ENCODE data around the gene MAB21L4. TPM values are rescaled to one million over a fixed set of nuclear protein-coding genes. Genes with fewer than 3 reads are reported as not detected.

The MAB21L4 gene
- total RNA-seq, 1 donor from 2014 or later, result 0.10 TPM

DNA sequence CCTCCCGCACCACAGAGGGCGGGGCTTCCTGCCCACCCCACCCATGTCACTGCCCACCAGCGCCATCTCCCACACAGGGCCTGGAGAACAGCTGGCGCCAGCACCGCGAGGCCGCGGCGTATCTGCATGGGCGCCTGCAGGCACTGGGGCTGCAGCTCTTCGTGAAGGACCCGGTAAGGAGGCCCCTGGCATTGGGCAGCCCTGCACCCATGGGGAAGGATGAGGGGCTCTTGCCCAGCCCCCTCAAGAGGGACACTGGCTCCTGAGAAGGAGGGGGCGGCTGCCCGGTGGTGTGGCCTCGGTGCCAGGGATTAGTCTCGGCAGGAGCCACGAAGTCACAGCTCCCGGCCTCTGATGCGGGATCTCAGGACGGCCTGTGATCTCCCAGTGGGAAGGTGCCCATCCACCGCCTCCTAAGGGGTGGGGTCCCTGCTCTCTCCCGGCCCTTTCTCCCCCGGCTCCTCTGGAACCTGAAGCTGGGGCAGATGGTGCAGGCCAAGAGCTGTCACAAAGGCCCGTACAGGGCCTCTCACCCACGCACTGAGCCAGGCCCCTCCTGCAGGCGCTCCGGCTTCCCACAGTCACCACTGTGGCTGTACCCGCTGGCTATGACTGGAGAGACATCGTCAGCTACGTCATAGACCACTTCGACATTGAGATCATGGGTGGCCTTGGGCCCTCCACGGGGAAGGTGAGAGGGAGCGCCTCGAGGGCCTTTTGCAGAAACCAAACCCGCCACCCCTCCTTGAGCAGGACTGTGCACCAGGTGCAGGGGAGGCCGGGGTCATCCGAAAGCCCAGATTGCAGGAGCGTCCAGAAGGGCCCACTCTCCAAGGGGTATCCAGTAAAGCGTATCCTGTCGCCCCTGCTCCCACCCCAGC, 18.3 kb downstream of the MAB21L4 start:
- no peak for DNase-seq (ENCODE audit: low read depth)

DNA sequence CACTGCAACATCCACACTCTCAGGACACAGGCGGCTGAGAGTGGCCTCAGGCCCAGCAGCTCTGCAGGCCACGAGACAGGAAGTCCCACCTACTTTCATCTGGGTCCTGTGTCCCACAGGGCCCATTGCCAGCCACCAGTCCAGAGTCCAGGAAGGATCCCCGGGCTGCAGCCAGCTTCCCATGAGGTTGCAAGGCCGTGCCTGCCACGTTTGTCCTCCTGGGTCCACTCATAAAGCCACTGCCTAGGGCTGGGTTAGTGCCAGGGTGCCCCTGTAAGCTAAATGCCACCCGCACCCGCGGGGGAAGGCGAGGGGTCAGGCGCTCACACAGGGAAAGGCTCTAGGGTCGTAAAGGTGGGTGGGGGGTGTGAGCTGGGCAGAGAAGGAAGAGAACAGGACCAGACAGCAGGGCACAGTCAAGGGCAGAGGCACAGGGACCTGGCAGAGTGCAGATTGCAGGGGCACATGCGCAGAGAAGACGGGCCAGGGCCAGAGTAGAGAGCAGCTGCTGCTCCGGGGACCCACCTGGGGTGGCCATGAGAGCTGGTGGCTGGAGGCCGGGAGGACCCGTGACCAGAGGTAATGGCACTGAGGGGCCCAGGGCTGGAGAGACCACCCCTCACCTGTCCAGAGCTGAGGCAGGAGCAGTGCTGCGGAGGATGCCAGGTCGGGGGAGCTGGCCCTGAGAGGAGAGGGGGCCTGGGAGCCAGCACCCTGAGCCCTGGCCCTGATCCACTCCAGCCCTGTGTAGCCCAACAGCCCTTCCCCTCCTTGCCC, 19.3 kb downstream of the MAB21L4 start:
- no peak for DNase-seq (ENCODE audit: low read depth)

DNA sequence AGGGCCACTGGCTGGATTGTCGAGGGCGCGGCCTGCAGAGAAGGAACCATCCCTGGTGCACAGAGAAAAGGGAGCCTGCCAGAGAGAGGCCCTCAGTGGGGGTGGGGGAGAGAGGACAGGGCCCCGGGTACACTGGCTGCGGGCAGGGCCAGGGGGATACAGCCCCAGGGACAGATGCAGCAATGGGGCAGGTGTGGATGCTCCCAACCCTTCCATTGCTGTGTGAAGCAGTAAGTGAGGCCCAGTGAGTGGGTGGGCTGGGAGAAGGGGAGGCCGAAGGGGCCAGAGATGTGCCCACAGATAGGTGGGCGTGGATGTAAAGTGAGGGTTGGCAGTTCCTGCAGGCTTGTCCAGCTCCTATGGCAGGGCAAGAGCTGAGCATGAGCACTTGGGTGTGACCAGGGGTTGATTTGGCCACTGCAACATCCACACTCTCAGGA, 19.9 kb downstream of the MAB21L4 start:
- DNase-seq (ENCODE audit: low read depth), result no peak

DNA sequence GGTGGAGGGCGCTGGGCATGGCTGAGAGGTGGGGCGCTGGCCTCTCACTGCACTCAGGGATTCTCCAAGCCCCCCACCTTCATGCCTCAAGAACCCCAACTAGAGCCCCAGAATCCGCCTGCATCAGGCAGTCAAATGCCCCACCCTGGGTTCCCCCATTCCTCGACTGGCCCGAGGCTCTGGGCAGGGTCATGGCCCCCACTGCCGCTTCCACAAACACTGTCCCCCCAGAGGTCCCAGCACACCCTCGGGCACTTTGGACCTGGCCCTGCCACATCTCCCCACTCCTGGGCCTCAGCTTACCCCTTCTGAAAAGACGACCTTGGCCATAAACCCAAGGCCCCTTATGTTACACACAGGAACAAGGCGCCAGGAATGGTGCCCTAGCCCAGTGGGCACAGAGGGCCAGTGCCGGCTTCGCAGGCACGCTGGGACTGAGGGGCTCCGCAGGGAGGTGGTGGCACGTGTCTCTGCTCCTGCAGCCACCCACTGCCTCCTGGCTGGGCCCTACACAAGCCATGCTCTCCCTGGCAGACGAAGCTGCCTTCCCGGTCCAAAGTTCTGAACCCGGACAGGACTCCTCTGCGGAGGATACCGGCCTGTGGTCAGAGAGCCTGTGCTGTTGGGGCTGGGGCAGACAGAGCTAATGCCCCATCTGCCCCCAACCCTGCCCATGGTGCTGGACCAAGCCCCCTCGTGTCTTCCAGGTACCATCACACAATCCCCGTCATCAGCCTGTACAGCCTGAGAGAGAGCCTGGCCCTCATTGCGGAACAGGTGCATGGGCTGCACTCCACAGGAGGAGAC, 20.5 kb downstream of the MAB21L4 start:
- no peak for DNase-seq (ENCODE audit: low read depth)

DNA sequence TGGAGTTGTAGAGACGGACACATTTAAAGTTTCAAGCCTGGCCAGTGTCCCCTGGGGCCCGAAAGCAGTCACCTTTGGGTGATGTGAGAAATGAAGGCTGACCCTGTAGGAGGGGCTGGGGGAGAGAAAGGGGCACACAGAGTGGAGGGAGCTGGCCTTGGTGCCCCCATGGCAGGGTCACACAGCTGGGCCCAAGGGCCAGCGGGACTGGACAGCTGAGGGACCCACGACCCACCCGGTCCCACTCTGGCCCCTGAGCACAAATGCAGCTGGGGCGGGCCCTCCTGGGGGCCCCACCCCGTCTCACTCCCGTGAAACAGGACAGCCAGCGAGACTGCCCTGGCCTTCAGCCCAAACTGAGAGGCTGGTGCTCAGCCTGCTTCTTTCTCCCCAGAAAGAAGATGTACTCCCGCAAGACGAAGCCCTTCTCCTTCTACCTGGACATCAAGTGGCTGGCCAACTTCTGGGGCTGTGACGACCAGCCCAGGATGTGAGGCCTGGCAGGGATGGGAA, 21.2 kb downstream of the MAB21L4 start:
- DNase-seq (ENCODE audit: low read depth), result no peak

DNA sequence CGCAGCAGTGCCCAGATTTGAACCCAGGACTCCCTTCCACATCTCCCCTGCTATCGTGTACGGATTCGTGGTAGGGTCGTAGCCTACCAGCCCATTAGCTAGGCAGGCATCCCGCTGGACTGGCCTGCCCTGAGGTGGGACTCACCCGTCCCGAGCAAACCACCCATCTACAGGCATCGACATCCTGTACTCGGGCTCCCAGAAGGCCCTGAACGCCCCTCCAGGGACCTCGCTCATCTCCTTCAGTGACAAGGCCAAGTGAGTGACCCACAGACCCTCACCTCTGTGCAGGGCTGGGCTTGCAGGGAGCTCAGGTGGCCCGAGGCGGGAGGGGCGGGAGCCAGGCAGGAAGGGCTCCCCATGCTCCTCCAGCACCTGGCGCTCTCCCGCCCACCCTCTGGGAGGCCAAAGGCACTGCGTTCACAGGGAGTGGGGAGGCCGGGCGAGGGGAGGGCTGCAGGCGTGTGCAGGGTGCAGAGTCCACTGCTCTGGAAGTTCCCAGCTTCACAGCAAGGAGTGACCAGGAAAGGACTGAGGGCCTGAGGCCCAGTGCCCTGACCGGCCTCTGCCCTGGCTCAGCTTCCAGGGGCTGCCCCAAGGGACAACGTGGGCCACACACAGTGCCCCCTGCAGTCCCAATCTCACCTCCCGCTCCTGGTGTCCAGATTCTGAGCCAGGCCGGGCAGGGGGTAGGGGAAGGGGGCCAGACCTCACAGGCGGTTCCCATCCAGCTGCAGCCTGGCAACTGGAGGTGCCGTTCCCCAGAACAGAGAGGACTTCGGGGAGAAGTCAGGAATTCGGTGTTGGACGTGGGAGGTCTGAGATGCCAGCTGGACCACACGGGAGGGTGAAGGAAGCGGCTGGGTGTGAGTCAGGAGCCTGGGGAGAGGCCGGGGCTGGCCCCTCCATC, 21.9 kb downstream of the MAB21L4 start:
- no peak for DNase-seq (ENCODE audit: low read depth)

DNA sequence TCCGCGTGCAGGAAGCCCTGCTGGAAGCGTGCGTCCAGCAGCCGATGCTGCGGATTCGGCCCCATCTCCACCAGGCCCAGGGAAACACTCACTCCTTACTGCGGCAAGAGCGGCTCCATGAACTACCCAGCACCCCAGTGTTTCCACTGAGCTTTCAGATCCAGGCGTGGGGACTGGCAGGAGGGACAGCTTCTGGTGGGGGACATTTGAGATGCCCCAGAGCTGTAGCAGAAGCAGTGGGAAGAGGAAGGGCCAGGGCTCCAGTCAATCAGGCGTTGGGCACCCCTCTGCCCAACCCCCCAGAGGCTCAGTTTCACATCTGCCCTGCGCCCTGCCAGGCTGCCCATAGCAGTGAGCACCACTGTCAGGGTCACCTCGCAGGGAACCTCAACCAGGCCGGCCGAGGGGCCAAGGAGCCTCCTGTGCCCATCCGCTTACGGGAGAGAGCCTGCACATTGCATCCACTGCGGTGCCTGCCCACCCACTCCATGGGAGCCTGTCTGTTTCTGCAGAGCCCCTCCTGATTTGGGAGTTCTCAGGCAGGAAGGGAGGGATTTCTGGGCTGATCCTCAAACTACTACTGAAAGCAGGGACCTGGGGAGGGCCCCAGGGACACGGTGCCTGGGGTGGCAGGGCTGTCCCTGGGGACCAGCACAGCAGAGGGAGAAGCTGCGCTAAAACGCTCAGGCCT, 22.7 kb downstream of the MAB21L4 start:
- no peak for DNase-seq (ENCODE audit: low read depth)

DNA sequence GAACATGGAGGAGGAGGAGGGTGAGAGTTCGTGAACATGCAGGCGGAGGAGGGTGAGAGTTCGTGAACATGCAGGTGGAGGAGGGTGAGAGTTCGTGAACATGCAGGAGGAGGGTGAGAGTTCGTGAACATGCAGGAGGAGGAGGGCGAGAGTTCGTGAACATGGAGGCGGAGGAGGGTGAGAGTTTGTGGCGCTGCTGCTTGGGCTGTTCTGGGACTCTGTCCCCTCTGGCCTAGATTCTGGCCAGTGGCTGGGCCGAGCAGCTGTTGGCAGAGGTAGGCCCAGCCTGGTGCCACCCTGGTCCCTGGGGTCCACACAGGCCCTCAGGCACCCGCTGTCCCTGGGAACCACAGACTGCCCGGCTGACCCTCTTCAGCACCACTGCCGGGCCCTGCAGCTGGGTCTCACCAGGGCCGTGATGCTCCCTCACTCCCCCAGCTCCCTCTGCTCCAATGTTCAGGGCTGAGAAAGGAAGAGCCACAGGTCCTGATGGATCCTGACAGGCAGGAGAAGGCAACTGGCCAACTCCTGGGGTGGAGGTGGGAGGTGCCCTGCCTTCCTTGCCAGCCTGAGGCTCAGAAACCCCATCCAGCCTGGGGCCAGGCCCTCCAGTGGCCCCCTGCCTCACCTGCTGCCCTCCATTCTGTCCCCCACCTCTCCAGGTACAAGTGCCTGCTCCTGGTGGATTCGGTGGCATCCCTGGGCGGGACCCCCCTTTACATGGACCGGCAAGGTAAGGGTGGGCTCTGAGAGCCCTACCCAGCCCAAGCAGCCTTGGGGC, 23.4 kb downstream of the MAB21L4 start:
- no peak for DNase-seq (ENCODE audit: low read depth)

DNA sequence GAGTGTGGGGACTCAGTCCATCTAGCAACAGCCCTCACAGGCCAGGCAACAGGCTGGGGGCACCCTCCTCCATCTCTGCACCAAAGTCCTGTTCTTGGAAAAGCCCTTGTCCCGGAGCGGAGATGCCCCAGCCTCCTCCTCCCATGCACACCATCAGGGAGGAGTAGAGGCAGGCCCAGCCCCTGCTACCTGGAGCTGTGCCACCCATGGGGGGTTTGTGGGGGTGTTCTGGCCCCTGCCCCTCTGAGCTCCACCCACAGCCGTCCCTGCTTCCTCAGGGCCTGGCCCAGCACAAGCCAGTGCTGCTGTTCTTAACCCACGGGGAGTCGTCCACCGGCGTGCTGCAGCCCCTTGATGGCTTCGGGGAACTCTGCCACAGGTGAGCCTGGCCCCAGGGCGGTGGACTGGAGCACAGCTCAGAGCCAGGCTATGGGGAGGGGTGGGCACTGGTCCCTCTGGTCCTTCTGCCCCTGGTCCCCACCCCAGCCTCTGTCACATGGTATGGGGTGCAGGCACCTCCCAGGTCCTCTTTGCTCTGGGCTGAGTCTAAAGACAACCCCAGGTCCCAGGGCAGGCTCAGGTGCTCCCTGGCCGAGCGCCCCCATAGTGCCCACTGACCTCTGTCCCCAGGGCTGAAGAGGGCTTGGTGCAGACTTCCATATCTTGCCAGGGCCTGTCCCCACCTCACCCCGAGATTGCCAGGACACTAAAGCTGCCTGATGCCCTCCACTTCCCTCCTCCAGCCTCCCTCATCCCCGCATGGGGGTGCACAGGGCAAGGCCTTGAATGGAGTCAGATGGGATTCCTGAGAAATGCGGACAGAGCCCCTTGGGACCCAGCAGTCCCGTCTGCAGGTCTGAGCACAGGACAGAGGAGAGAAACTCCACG, 24.6 kb downstream of the MAB21L4 start:
- DNase-seq (ENCODE audit: low read depth), result no peak

DNA sequence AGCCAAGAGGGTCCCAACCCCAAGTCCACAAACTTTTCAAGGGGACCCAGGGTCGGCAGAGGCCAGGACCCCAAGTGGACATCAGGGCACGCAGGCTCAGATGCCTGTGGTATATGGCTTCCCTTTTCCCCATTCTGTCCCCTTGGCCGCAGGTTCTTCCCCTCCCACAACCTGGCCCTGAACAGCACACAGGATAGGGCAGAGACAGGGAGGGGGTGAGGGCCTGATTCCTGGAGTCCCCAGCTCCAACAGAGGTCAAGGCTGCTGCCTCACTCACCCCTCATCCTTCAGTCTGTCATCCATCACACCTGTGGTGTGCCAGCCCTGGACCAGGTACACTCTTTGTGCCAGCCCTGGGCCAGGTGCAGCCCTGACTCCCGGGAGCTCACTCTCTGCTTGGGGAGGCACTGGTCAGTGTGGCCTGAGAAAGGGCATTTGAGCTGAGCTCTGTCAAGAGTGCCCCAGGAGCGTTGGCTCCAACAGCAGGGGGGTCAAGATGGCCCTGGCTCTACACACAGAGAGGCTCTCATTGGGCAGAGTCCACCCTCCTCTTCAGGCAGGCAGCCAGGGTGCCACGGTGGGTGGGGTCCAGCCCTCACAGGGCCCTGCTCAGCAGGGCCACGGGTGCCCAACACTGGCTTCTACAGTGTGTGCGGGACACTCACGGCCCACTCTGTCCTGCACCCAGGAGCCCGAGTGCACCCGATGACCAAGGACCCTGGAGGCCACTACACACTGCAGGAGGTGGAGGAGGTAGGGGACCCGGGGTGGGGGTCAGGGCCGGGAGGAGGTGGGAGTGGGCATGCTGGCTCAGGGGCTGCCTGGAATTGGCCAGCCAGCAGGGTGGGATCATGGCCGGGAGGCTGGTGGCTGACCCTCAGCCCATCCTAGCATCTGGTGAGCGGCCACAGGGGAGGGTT, 25.7 kb downstream of the MAB21L4 start:
- no peak for DNase-seq (ENCODE audit: low read depth)

DNA sequence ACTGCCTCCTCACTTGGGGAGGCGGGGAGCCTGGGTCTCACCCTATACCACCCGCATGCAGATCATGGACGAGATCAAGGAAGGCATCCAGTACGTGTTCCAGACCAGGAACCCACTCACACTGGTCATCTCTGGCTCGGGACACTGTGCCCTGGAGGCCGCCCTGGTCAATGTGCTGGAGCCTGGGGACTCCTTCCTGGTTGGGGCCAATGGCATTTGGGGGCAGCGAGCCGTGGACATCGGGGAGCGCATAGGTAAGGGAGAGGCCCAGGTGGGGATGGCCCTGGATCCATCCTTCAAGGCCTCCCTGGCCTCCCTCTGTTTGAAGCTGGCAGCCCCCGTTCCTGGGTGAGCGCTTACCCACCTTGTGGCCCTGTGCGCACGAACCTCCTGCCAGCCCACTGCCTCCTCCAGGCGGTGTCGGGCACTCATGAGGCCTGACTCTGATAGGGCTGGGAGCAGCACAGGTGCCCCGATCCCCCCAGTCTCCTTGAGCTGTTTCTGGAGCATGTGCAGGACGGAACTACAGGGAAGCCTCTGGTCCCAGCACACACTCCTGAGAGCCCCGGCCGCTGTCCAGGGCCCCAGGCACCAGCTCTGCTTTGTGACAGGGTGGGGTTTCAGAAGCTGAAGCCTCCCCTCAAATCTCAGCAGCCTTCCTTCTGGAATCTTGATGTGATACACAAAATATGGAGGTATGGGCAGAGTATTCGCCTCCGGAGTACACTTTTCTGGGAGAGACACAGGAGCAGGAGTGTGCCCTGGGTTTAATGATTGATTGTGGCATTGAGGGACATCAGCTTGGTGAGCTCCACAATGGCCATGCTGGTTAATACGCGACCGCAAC, 26.6 kb downstream of the MAB21L4 start:
- DNase-seq (ENCODE audit: low read depth), result no peak

DNA sequence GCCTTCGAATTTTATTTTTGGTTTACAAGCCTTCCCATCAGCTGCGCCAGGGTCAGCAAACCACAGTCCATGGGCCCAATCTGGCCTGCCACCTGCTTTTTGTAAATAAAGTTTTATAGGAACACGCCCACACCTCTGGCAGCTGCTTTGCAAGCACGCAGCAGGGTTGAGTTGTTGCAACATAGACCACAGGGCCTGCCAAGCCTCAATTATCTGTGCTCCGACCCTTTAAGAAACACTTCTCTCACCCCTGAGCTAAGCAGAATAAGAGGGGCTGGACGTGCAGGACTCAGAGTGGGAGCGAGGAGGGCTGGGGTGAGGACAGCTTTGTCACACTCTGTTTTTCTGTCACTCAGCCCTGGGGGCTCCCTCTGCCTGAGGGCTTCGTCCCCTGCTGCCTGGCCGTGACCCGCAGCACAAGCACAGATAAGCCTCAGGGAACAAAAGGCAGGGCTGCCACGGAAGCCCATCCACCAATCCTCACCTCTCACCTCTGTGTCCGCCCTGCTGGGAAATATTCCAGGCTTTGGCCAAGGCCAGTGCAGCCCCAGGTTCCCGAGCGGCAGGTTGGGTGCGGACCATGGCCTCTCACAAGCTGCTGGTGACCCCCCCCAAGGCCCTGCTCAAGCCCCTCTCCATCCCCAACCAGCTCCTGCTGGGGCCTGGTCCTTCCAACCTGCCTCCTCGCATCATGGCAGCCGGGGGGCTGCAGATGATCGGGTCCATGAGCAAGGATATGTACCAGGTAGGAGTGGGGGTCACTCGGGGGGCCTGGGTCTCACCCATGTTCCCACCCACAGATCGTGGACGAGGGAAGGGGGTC, 27.5 kb downstream of the MAB21L4 start, which contains the start of gene AGXT:
TSS of gene AGXT (plus strand) at position 539 of the 823 bp plus-strand sequence. CDS start at position 581, 42 bp downstream.
- DNase-seq (ENCODE audit: low read depth), result no peak

DNA sequence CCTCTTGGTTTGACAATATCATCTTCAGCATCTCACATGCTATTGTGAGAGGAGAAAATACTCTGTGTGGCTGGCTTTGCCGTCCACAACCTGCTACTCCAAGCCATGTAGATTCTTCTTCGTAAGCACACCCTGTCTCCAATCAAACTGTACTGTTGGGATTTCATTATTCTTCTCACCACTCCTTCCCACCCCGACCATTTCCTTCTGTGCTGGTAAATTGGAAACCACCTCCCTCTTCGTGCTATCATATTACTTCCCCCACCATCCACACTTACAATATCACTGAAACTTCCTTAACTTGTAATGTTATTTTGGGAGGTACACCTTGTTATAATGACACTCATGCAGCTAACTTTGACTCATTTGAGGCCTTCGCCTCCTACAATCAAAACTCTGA, 30.6 kb downstream of the MAB21L4 start:
- no peak for DNase-seq (ENCODE audit: low read depth)

DNA sequence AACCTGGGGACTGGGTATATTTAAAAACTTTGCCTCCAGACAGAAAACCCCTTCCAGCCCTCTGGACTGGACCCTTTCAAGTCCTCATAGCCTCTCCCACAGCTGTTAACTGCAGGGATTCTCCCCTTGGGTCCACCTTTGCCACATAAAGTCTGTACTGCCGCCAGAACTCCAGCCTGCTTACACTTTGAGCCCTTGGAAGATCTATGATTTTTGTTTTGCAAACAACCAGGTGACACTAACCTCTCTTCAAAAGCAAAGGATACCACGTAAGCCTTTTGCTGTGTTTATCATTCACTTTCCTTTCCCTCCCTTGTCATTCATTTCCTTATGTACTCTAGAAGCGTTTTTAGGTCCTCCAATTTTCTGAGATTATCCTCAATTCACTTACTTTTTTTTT, 31.5 kb downstream of the MAB21L4 start:
- no peak for DNase-seq (ENCODE audit: low read depth)

DNA sequence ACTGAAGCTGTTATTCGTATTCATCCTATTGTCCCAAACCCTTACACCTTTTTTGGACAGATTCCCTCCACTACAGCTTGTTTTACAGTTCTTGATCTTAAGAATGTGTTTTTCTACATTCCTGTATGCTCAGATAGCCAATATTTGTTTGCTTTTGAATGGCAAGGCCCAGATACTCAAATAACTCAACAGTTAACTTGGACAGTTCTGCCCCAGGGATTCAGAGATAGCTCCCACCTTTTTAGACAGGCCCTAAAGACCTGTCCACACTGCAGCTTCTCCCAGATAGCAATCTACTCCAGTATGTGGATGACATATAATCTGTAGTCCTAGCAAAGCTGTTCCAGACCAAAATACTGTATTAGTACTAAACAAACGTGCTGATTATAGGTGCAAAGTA, 34.4 kb downstream of the MAB21L4 start:
- no peak for DNase-seq (ENCODE audit: low read depth)
